Neural progenitor cell (in vitro differentiated cells): Measurements from ENCODE around the gene TBCD. TPM values are rescaled to one million over a fixed set of nuclear protein-coding genes. Genes with fewer than 3 reads are reported as not detected.

ENCODE experiments used
- DNase-seq: peaks from one replicate; pipeline ENCODE4 v3.0.0-alpha.2; 2016; ENCODE audit warnings: low spot score
- H2AFZ ChIP-seq: fragments of 200-600 bp; sonication (generic); replicated peaks from 2 replicates; pipeline ENCODE4 v1.6.1; 2016; ENCODE audit warnings: antibody characterized with exemption
- H3F3A ChIP-seq: fragments of 200-600 bp; sonication (generic); 2 replicates; pipeline ENCODE4 v1.6.1; 2016; ENCODE audit warnings: antibody characterized with exemption, low read depth
- H3K27ac ChIP-seq: fragments of 200-600 bp; sonication (generic); 2 replicates; pipeline ENCODE4 v1.5.1; 2016; ENCODE audit warnings: mild to moderate bottlenecking
- H3K27me3 ChIP-seq: fragments of 200-600 bp; sonication (generic); 2 replicates; pipeline ENCODE4 v1.6.1; 2016; ENCODE audit warnings: mild to moderate bottlenecking, moderate library complexity
- H3K36me3 ChIP-seq: fragments of 200-600 bp; sonication (generic); 2 replicates; pipeline ENCODE4 v1.5.1; 2016
- H3K4me1 ChIP-seq: fragments of 200-600 bp; sonication (generic); 2 replicates; pipeline ENCODE4 v1.6.1; 2016; ENCODE audit warnings: mixed run types
- H3K4me2 ChIP-seq: fragments of 200-600 bp; sonication (generic); 2 replicates; pipeline ENCODE4 v1.6.1; 2016
- H3K4me3 ChIP-seq: fragments of 200-600 bp; sonication (generic); 2 replicates; pipeline ENCODE4 v1.5.1; 2016
- H3K79me2 ChIP-seq: fragments of 200-600 bp; sonication (generic); 2 replicates; pipeline ENCODE4 v1.6.1; 2016; ENCODE audit warnings: low read depth
- H3K9ac ChIP-seq: fragments of 200-600 bp; sonication (generic); 2 replicates; pipeline ENCODE4 v1.6.1; 2016
- H3K9me3 ChIP-seq: fragments of 200-600 bp; sonication (generic); 2 replicates; pipeline ENCODE4 v1.5.1; 2016; ENCODE audit warnings: low read depth
- H4K20me1 ChIP-seq: fragments of 200-600 bp; sonication (generic); 2 replicates; pipeline ENCODE4 v1.6.1; 2016; ENCODE audit warnings: low read depth
- H3K27ac Mint-ChIP-seq: 3 replicates; pipeline ENCODE4 v1.8.0; 2021; ENCODE audit warnings: mixed read lengths
- H3K27me3 Mint-ChIP-seq: 2 replicates; pipeline ENCODE4 v1.8.0; 2022; ENCODE audit warnings: low read depth, mild to moderate bottlenecking, inconsistent platforms, moderate library complexity, mixed read lengths; ENCODE audit not compliant: insufficient read depth
- H3K36me3 Mint-ChIP-seq: 3 replicates; pipeline ENCODE4 v1.8.0; 2021; ENCODE audit warnings: mixed read lengths
- H3K4me1 Mint-ChIP-seq: 3 replicates; pipeline ENCODE4 v1.8.0; 2021; ENCODE audit warnings: mixed read lengths
- H3K4me3 Mint-ChIP-seq: 3 replicates; pipeline ENCODE4 v1.8.0; 2021; ENCODE audit warnings: mild to moderate bottlenecking, moderate library complexity, mixed read lengths
- H3K9me3 Mint-ChIP-seq: 3 replicates; pipeline ENCODE4 v1.8.0; 2020; ENCODE audit warnings: mixed read lengths
- EZH2 ChIP-seq: fragments of 200-600 bp; sonication (generic); IDR thresholded peaks from 2 replicates; pipeline ENCODE4 v1.6.1; 2017; ENCODE audit warnings: antibody characterized with exemption, mild to moderate bottlenecking, moderate library complexity
- EZH2phosphoT487 ChIP-seq: fragments of 200-600 bp; sonication (generic); IDR thresholded peaks from 2 replicates; pipeline ENCODE4 v1.6.1; 2017; ENCODE audit warnings: antibody characterized with exemption
- total RNA-seq: library from RNA; depleted of rRNA; stranded (reverse); fragments of >200 nt; gene quantifications from 2 replicates; pipeline ENCODE4 v1.2.3, GENCODE V29; 2015; ENCODE audit warnings: low replicate concordance
- TF ChIP-seq, protein P1 (sequence below): fragments of 200-600 bp; sonication (generic); IDR thresholded peaks from 2 replicates; pipeline ENCODE4 v1.5.1; 2017; ENCODE audit warnings: antibody characterized with exemption, mild to moderate bottlenecking

TBCD gene
- total RNA-seq, 1 donor from 2014 or later = 76.4 TPM

DNA sequence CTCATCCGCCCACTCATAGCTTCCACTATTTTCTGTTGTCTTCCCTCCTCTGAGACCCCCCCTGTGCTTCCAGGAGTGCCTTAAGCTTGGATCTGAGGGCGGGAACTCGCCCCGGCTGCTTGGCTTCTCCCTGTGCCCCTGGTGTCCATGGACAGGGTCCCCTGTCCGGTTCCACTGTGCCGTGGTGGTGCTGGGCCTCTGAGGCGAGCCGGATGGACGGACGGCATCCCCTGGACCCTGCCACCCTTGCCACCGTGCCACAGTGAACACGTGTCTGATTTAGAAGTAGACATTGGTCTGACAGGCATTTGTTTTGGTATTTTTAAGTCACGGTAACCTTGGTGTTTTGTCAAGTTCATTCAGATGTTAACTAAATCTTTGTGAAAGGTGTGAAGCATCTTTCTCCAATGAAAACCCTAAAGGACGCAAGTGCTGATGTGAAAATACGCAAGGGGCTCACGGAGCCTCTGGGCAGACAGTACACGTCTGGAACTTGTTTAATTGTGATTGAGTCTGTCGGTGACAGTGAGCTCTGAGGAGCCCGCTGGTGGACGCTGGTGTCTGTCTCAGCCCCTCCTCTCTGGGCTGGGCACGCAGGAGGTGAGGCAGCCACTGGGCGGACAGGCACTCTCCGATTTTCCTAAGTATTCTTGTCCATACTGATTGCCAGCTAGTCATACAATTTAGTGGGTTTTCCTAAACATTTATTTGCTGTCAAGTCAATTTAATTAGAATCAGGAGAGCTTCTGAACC lies 61.6 kb downstream of the TBCD start:
- no peaks in the 10 kb centered on the region for H3K9me3 ChIP-seq
- no peaks in the 10 kb centered on the region for H3K79me2 ChIP-seq
- no peaks in the 10 kb centered on the region for H3F3A ChIP-seq
- Mint-ChIP-seq H3K36me3 (peaks cover 34% of the 10 kb centered on the region), H3K27me3 (no peaks in the 10 kb centered on the region), H3K9me3 (peaks cover 5% of the 10 kb centered on the region), H3K4me1 (no peaks in the 10 kb centered on the region), H3K4me3 (no peak overlapping the region), H3K27ac (no peak overlapping the region)
- H3K36me3 ChIP-seq = no peaks in the 10 kb centered on the region
- H3K27me3 ChIP-seq = no peaks in the 10 kb centered on the region
- TF ChIP-seq, protein P1, sequence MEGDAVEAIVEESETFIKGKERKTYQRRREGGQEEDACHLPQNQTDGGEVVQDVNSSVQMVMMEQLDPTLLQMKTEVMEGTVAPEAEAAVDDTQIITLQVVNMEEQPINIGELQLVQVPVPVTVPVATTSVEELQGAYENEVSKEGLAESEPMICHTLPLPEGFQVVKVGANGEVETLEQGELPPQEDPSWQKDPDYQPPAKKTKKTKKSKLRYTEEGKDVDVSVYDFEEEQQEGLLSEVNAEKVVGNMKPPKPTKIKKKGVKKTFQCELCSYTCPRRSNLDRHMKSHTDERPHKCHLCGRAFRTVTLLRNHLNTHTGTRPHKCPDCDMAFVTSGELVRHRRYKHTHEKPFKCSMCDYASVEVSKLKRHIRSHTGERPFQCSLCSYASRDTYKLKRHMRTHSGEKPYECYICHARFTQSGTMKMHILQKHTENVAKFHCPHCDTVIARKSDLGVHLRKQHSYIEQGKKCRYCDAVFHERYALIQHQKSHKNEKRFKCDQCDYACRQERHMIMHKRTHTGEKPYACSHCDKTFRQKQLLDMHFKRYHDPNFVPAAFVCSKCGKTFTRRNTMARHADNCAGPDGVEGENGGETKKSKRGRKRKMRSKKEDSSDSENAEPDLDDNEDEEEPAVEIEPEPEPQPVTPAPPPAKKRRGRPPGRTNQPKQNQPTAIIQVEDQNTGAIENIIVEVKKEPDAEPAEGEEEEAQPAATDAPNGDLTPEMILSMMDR = no peak
- no peak for TF ChIP-seq EZH2phosphoT487
- TF ChIP-seq EZH2 = no peak
- no peak overlapping the region for H3K4me3 ChIP-seq
- no peak overlapping the region for H3K27ac ChIP-seq
- no peaks in the 10 kb centered on the region for H4K20me1 ChIP-seq
- H2AFZ ChIP-seq = no peak overlapping the region
- no peak overlapping the region for H3K4me2 ChIP-seq
- no peaks in the 10 kb centered on the region for H3K4me1 ChIP-seq
- no peak for DNase-seq
- H3K9ac ChIP-seq = no peak overlapping the region

DNA sequence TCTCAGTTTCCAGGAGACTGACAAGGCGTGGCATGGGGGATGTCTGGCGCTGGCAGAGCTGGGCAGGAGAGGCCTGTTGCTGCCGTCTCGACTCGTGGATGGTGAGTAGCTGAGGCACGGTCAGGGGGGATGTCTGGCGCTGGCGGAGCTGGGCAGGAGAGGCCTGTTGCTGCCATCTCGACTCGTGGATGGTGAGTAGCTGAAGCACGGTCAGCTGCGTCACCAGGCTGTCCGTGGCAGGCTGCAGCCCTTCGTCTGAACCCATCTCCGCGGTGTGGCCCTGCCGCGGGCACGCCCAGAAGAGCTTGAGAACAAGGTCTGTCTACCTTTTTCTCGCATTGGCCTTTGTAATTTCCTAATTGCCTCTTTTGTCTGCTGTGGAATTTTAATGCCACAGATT lies 63.0 kb downstream of the TBCD start:
- H3K4me1 Mint-ChIP-seq = no peaks in the 10 kb centered on the region
- no peaks in the 10 kb centered on the region for H4K20me1 ChIP-seq
- H3K9ac ChIP-seq = no peak overlapping the region
- H3K4me3 Mint-ChIP-seq = no peak overlapping the region
- no peaks in the 10 kb centered on the region for H3K4me1 ChIP-seq
- no peak for DNase-seq
- peaks cover 46% of the 10 kb centered on the region for H3K36me3 Mint-ChIP-seq
- no peak overlapping the region for H3K4me2 ChIP-seq
- no peaks in the 10 kb centered on the region for H3K79me2 ChIP-seq
- TF ChIP-seq EZH2 (no peak), EZH2phosphoT487 (no peak)
- TF ChIP-seq, protein P1 = no peak
- no peaks in the 10 kb centered on the region for H3F3A ChIP-seq
- no peaks in the 10 kb centered on the region for H3K27me3 Mint-ChIP-seq
- no peak overlapping the region for H2AFZ ChIP-seq
- peaks cover 17% of the 10 kb centered on the region for H3K9me3 Mint-ChIP-seq
- H3K27ac ChIP-seq = no peak overlapping the region
- no peak overlapping the region for H3K4me3 ChIP-seq
- no peaks in the 10 kb centered on the region for H3K9me3 ChIP-seq
- no peak overlapping the region for H3K27ac Mint-ChIP-seq
- no peaks in the 10 kb centered on the region for H3K27me3 ChIP-seq
- H3K36me3 ChIP-seq = peaks cover 3% of the 10 kb centered on the region

DNA sequence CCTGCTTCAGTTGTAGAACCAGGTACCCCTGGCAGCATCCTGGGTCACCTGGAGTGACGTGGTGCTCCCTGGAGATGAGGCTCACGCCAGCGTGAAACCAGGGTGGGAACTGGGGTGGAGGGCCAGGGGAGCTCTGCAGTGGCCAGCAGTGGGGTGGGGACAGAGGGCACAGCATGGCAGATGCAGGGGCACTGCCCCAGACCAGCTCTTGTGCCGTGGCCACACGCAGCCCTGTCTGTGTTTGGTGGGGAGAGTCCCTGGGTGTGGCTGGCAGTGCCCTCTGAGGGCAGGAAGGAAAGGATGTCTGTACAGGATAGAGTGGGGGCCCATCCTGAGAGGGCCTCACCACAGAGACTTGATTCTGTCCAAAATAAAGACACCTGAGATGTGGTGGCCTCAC lies 63.5 kb downstream of the TBCD start:
- no peaks in the 10 kb centered on the region for H4K20me1 ChIP-seq
- H3K4me1 ChIP-seq = no peaks in the 10 kb centered on the region
- no peaks in the 10 kb centered on the region for H3K79me2 ChIP-seq
- no peak overlapping the region for H3K9ac ChIP-seq
- Mint-ChIP-seq H3K9me3 (peaks cover 21% of the 10 kb centered on the region), H3K36me3 (peaks cover 50% of the 10 kb centered on the region), H3K27ac (no peak overlapping the region), H3K4me3 (no peak overlapping the region), H3K4me1 (no peaks in the 10 kb centered on the region), H3K27me3 (no peaks in the 10 kb centered on the region)
- no peaks in the 10 kb centered on the region for H3K9me3 ChIP-seq
- H3K27me3 ChIP-seq = no peaks in the 10 kb centered on the region
- peaks cover 3% of the 10 kb centered on the region for H3K36me3 ChIP-seq
- H2AFZ ChIP-seq = no peak overlapping the region
- DNase-seq = no peak
- H3K27ac ChIP-seq = no peak overlapping the region
- no peak overlapping the region for H3K4me2 ChIP-seq
- H3F3A ChIP-seq = no peaks in the 10 kb centered on the region
- TF ChIP-seq EZH2 (no peak), EZH2phosphoT487 (no peak)
- TF ChIP-seq, protein P1 = no peak
- no peak overlapping the region for H3K4me3 ChIP-seq
